Femur (tissue), 1 donor: ENCODE results near the gene NDUFS7.

Source experiments
- DNase-seq: peaks from one replicate; pipeline ENCODE4 v3.0.0-alpha.2; 2017

The NDUFS7 gene

GRCh38 chr19:1365319-1366269, 18.1 kb upstream of the NDUFS7 start:
- no peak for DNase-seq

- no peak for DNase-seq
Measured at GRCh38 chr19:1366296-1366695, 17.4 kb upstream of the NDUFS7 start.

- DNase-seq, result no peak
Measured at GRCh38 chr19:1366899-1367870, 16.5 kb upstream of the NDUFS7 start.

GRCh38 chr19:1369214-1369805, 14.4 kb upstream of the NDUFS7 start:
- no peak for DNase-seq

DNA sequence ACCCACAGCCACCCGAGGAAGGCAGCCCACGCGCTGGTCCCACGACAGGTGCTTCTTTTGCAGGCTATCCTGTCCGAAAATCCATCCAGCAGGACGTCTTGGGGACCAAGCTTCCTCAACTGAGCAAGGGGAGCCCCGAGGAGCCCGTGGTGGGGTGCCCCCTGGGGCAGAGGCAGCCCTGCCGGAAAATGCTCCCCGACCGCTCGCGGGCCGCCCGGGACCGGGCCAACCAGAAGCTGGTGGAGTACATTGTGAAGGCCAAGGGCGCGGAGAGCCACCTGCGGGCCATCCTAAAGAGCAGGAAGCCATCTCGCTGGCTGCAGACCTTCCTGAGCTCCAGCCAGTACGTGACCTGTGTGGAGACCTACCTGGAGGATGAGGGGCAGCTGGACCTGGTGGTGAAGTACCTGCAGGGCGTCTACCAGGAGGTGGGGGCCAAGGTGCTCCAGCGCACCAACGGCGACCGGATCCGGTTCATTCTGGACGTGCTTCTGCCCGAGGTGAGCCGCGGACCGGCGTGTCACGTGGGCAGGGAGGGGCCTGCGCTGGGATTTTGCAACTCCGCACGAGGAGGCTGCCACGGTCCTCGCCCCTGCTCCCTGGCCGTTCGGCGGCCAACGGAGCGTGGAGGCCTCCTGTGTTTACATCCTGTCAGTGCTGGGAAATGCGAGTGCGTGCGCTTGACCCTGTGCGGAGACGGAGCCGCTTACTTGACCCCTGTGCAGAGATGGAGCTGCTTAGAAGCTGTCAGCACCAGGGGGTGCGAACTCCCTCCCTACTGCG, 12.9 kb upstream of the NDUFS7 start:
- no peak for DNase-seq

GRCh38 chr19:1373042-1373533, 10.6 kb upstream of the NDUFS7 start:
- DNase-seq, result no peak

- DNase-seq, result no peak
Measured at GRCh38 chr19:1373534-1374249, 10.0 kb upstream of the NDUFS7 start.

DNA sequence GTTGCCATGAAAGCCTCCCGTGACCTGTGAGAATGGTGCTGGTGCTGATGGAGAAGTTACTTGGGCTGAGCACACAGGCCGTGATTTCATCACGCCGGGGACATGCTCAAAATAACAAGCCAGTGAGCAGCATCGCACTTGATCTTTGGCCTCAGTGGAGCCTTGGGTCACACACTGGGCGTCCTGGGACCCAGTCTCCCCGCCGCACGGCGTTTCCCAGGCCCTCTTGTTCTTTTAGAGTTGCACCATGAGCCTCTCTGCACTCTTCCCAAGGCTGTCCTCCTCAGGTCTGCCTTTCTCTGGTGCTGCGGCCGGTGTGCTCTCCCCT, 9.5 kb upstream of the NDUFS7 start:
- DNase-seq, result no peak

DNA sequence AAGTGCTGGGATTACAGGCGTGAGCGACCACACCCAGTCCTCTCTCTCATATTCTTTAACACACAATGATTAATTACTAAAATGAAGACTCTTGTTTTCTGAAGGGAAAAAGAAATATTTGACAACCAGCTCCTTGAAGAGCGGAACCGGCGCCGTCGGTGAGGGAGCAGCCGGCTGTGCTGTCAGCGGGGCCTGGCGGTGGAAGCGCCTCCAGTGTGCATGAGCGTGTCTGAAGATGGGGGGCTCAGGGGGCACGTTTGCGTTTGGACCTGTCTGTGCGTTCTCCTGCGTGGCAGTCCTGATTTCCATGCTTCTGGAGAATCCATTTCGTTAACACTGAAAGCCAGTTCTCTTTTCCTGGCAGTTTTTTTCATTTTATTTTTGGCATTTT, 7.3 kb upstream of the NDUFS7 start:
- DNase-seq, result no peak

DNA sequence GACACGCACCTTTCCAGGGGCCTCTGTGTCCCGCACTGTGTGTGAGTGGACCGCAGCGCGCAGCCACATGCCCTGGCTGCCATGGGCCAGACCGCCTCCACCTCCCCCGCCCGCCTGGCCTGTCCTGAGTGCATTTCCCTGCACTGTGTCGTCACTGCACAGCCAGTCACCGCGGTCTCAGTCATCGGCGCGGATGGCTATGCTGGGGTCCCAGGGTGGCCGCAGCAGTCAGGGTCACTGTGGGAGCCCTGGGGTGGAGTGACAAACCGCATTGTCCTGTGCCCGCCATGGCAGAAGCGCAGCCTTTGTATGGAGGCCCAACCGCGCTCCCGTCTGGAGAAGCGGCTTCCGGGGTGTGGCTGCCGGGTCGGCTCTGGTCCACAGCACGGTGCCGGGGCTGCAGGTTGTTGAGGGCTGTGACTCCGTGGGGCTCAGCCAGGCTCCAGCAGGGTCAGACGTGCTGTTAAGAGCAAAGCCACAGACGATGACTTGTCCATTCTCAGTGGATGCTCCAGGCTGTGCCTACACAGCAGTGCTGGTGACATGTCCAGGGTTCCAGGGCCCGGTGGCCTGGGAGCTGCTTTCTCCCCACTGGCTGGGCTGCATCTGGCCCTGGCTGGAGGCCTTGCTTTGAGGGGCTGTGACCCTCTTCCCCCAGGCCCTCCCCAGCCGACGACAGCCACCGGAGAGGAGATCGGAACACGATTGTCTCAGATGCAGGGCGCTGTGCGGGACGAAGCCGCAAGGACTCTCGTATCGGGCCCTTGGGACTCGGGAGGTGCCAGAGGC, 6.3 kb upstream of the NDUFS7 start:
- no peak for DNase-seq

GRCh38 chr19:1377965-1378785, 5.5 kb upstream of the NDUFS7 start:
- DNase-seq, result no peak

GRCh38 chr19:1379126-1379905, 4.4 kb upstream of the NDUFS7 start:
- no peak for DNase-seq

DNA sequence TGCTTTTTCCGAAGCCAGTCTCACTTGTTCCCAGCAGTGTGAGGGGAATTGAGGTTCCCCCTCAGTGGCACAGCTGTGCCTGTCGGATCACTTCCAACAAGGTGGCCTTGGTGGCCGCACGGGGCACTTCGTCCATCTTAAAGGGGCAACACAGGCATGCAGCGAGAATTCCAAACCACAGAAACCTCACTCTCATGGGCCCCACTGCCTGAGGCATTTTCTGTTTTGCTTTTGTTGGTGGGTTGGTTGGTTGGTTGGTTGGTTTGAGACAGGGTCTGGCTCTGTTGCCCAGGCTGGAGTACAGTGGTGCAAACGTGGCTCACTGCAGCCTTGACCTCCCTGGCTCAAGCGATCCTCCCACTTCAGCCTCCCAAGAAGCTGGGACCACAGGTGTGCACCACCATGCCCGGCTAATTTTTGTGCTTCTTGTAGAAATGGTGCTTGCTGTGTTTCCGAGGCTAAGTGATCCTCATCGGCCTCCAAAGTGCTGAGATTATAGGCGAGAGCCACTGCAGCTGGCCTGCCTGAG, 3.7 kb upstream of the NDUFS7 start:
- DNase-seq, result no peak

DNA sequence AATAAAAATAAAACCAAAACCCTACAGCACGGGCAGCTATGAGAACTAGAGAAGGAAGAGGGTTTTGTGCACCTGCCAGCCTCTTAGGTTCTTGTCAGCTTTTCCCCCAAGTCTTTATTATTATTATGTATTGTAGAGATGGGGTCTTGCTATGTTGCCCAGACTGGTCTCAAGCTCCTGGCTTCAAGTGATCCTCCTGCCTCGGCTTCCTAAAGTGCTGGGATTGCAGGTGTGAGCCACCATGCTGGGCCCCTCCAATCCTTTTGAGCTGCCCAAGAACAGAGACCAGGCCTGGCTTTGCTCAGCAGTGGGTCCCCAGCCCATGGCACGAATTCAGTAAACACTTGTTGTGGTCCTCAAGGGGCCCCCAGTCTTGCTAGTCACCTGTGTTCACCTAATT, 1.5 kb upstream of the NDUFS7 start:
- no peak for DNase-seq

DNA sequence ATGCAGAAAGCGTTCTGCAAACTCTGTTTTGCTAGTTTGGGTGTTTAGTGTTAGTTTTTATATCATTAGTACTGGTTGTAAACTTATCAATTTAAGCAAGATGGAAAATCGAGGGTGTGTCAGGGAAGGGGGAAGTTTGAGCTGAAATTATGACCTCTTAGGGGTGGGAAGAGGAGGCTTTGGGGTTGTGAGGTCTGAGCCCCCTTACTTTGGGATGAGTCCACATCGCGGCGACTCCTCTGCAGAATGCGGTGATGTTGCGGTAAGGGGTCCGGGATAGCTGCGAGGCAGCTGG, 743 bp upstream of the NDUFS7 start:
- DNase-seq, result no peak

DNA sequence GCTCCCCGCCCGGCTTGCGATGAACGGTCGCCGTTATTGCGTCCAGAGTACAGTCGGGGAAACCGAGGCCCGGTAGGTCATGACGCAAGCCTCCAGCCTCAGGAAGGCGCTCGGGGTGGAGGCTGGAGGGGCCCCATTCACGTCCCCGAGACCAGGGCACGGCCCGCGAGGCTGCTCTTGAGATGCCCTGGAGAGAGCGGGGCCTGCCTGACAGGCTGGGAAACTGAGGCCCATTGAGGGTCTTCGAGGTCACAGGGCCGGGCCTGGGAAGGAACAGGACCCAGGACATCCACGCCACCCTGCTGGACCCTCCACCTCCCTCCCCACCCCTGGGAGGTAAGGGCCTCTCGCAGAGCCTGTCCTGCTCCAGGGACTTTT, 367 bp downstream of the NDUFS7 start:
- DNase-seq, result no peak

DNA sequence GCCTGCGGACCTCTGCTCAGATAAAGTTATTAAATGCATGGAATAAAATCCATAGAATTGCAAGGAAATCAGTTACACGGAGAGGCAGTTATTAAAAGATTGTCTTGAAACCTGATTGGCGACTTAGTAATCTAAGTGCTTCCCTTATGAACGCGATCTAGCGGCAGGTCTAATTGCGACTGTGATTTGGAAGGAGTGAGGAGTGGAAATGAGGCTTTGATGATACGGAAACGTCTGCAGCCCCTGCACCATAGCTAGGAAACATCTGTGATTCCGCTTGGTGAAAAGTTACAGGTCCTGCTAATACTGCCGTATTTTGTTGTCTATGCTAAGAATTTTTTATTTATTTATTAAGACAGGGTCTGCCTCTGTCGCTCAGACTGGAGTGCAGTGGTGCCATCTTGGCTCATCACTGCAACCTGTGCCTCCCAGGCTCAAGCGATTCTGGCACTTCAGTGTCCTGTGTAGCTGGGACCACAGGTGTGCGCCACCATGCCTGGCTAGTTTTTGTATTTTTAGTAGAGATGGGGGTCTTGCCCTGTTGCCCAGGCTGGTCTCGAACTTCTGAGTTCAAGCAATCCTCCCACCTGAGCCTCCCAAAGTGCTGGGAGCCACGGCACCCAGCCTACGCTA, 887 bp downstream of the NDUFS7 start:
- DNase-seq, result no peak

DNA sequence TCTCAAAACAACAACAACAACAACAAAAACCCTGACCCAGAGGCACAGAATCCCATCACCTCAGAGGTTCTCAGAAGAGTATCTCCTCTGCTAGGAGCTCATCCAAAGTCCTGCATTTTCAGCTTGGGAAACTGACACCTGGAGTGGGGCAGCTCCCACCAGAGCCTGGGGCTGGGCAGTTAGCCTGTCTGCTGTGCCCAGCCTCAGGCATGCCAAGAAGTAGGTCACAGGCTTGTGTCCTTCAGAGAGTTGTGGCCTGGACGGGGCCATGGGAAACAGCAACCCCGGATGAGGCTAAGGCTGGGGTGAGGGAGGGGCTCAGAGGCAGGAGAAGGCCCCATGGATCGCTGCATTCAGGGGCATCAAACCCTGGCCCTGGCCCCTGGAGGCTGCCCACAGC, 2.1 kb downstream of the NDUFS7 start:
- no peak for DNase-seq
